GM10266 (cell line): ENCODE measurements around the gene SLC38A3.

ENCODE experiments used
- DNase-seq: peaks from one replicate; pipeline ENCODE4 v3.0.0; 2012; ENCODE audit errors: extremely low spot score
- CTCF ChIP-seq: IDR thresholded peaks from 2 replicates; pipeline ENCODE4 v1.5.1; 2012; ENCODE audit warnings: mild to moderate bottlenecking, low read depth; ENCODE audit not compliant: control insufficient read depth, insufficient read depth; ENCODE audit errors: missing control alignments

The SLC38A3 gene

GRCh38 chr3:50174947-50175524 is 30.0 kb upstream of the SLC38A3 start:
- TF ChIP-seq CTCF, result no peak
- DNase-seq, result no peak

GRCh38 chr3:50177346-50177745 is 27.7 kb upstream of the SLC38A3 start:
- no peak for DNase-seq

GRCh38 chr3:50179710-50180109 is 25.4 kb upstream of the SLC38A3 start:
- no peak for TF ChIP-seq CTCF
- DNase-seq, result no peak

More at GRCh38 chr3:50177346-50177745, 27.7 kb upstream of the SLC38A3 start:
- no peak for TF ChIP-seq CTCF

GRCh38 chr3:50181985-50182384 is 23.1 kb upstream of the SLC38A3 start:
- TF ChIP-seq CTCF, result no peak
- DNase-seq, result no peak

GRCh38 chr3:50182533-50183099 is 22.5 kb upstream of the SLC38A3 start:
- DNase-seq, result no peak
- no peak for TF ChIP-seq CTCF

GRCh38 chr3:50183755-50184154 is 21.3 kb upstream of the SLC38A3 start:
- no peak for DNase-seq
- no peak for TF ChIP-seq CTCF

GRCh38 chr3:50184242-50184978 is 20.7 kb upstream of the SLC38A3 start:
- TF ChIP-seq CTCF, result no peak
- no peak for DNase-seq
